Kidney (tissue), 14 donors: ENCODE measurements around the gene TC2N. TPM values are rescaled to one million over a fixed set of nuclear protein-coding genes. Genes with fewer than 3 reads are reported as not detected.

ENCODE experiments used
- DNase-seq, 5 donors: peaks; one replicate each; pipeline ENCODE4 v3.0.0-alpha.2; 2013 to 2020
- FAIRE-seq: peaks from 2 replicates; lab custom pipeline; 2012; peaks lifted over from hg19 to GRCh38; lab: Jason Lieb, UNC
- H3K27ac ChIP-seq, 2 donors: one replicate each; pipeline ENCODE4 v1.7.0; 2013; ENCODE audit warnings: low read depth in 2 of 2, low read length in 2 of 2, inconsistent platforms in 1 of 2
- H3K27me3 ChIP-seq: one replicate; pipeline ENCODE4 v1.7.1; 2013; ENCODE audit warnings: low read length, inconsistent platforms; ENCODE audit not compliant: control insufficient read depth, insufficient read depth
- H3K36me3 ChIP-seq, 3 donors: one replicate each; pipeline versions ENCODE4 v1.7.0 to v1.7.1; 2013; ENCODE audit warnings: low read length in 3 of 3, control low read depth in 1 of 3, inconsistent platforms in 1 of 3; ENCODE audit not compliant: insufficient read depth in 3 of 3, control insufficient read depth in 2 of 3
- H3K4me1 ChIP-seq, 3 donors: one replicate each; pipeline versions ENCODE4 v1.7.0 to v1.7.1; 2013; ENCODE audit warnings: low read length in 3 of 3, inconsistent platforms in 1 of 3, low read depth in 1 of 3; ENCODE audit not compliant: control insufficient read depth in 2 of 3, insufficient read depth in 2 of 3
- H3K4me3 ChIP-seq, 3 donors: one replicate each; pipeline versions ENCODE4 v1.7.0 to v1.8.1; 2013; ENCODE audit warnings: low read length in 3 of 3, control low read depth in 1 of 3, inconsistent platforms in 1 of 3
- H3K9ac ChIP-seq, 3 donors: one replicate each; pipeline versions ENCODE4 v1.7.0 to v1.7.1; 2013; ENCODE audit warnings: low read length in 3 of 3, control low read depth in 1 of 3, inconsistent platforms in 1 of 3
- H3K9me3 ChIP-seq, 3 donors: one replicate each; pipeline versions ENCODE4 v1.7.0 to v1.7.1; 2013; ENCODE audit warnings: low read length in 3 of 3, control low read depth in 1 of 3, inconsistent platforms in 1 of 3; ENCODE audit not compliant: control insufficient read depth in 2 of 3, insufficient read depth in 1 of 3
- CTCF ChIP-seq: IDR thresholded peaks from 3 replicates; pipeline ENCODE4 v1.5.1; 2012; ENCODE audit warnings: mild to moderate bottlenecking, moderate library complexity, borderline replicate concordance; ENCODE audit not compliant: insufficient read depth; ENCODE audit errors: extremely low read depth
- intact Hi-C: fragments of 100-400 bp; cut with DNase I; formaldehyde crosslinking; loops from one replicate; pipeline ENCODE4 v1.11.1; 2022
- polyA plus RNA-seq: library from polyadenylated mRNA; stranded (reverse); fragments of 350-450 nt; fragmentation: Illumina TruSeq; extraction: RNeasy Lipid Tissue Mini Kit (QIAGEN cat#74804); gene quantifications from one replicate; pipeline ENCODE4 v1.2.3, GENCODE V29; 2014; ENCODE audit warnings: low read depth, low replicate concordance; ENCODE audit not compliant: insufficient read depth
- total RNA-seq: library from RNA; stranded (reverse); fragmentation: NEBNext Ultra II Directional; extraction: Animal tissue kit (Norgen Biotek cat#: 25700); gene quantifications from one replicate; pipeline ENCODE4 v1.2.1, GENCODE V29; 2021
- donor health status: control.
- donor health status: control.
- donor health status: control.
- donor health status: control.
- donor health status: control.
- donor health status: DM: yes; HTN: yes; CAD: no.
- donor health status: Normal renal cell carcinoma (clear cell type).

TC2N gene
- total and polyA plus RNA-seq, 2 donors from 2014 or later: 5.8 to 39.7 TPM

- intact Hi-C loops: no loop called here
- DNase-seq: peak in 1 of 5 donors; percentile 55
- H3K9ac ChIP-seq: no peak overlapping the region
- H3K27me3 ChIP-seq: no peaks in the 10 kb centered on the region
- no peak for FAIRE-seq
- H3K4me1 ChIP-seq: peaks cover 0 to 13% (median 8%) of the 10 kb centered on the region in 3 donors
- peak overlapping the region; percentile 5 to 52 for H3K27ac ChIP-seq
- peaks cover 0 to 11% (median 0%) of the 10 kb centered on the region in 3 donors for H3K36me3 ChIP-seq
- no peak for TF ChIP-seq CTCF
- H3K9me3 ChIP-seq: no peaks in the 10 kb centered on the region
- no peak overlapping the region for H3K4me3 ChIP-seq
These were observed 17.9 kb upstream of the TC2N start for GRCh38 chr14:91885113-91885712.

- FAIRE-seq: no peak
- H3K27ac ChIP-seq: peak overlapping the region in 1 of 2 donors; percentile 5
These were observed 17.3 kb upstream of the TC2N start for GRCh38 chr14:91884664-91885063.

GRCh38 chr14:91883753-91884152 lies 16.4 kb upstream of the TC2N start:
- H3K36me3 ChIP-seq: peaks cover 0 to 11% (median 0%) of the 10 kb centered on the region in 3 donors
- H3K9ac ChIP-seq: no peak overlapping the region
- H3K27me3 ChIP-seq: no peaks in the 10 kb centered on the region
- FAIRE-seq (no peak), DNase-seq (peak in 3 of 5 donors; percentile 17 to 87 (median 65))
- H3K9me3 ChIP-seq: no peaks in the 10 kb centered on the region
- TF ChIP-seq CTCF: no peak
- H3K27ac ChIP-seq: no peak overlapping the region
- intact Hi-C loops: no loop called here
- no peak overlapping the region for H3K4me3 ChIP-seq
- H3K4me1 ChIP-seq: peaks cover 0 to 7% (median 0%) of the 10 kb centered on the region in 3 donors

More at GRCh38 chr14:91884664-91885063, 17.3 kb upstream of the TC2N start:
- no peak overlapping the region for H3K9ac ChIP-seq
- H3K27me3 ChIP-seq: no peaks in the 10 kb centered on the region
- peaks cover 0 to 11% (median 0%) of the 10 kb centered on the region in 3 donors for H3K36me3 ChIP-seq
- no peak overlapping the region for H3K4me3 ChIP-seq
- peaks cover 0 to 8% (median 5%) of the 10 kb centered on the region in 3 donors for H3K4me1 ChIP-seq
- DNase-seq: peak in 3 of 5 donors; percentile 19 to 39 (median 32)
- no peak for TF ChIP-seq CTCF
- no peaks in the 10 kb centered on the region for H3K9me3 ChIP-seq
- intact Hi-C loops: no loop called here
